ENCODE results near the gene SPATA22. TPM values are rescaled to one million over a fixed set of nuclear protein-coding genes. Genes with fewer than 3 reads are reported as not detected.

SPATA22 gene
- total and polyA plus RNA-seq, 2 of the 4 experiments (the other 2 are of a cell fraction): 0.18 to 0.29 TPM

DNA sequence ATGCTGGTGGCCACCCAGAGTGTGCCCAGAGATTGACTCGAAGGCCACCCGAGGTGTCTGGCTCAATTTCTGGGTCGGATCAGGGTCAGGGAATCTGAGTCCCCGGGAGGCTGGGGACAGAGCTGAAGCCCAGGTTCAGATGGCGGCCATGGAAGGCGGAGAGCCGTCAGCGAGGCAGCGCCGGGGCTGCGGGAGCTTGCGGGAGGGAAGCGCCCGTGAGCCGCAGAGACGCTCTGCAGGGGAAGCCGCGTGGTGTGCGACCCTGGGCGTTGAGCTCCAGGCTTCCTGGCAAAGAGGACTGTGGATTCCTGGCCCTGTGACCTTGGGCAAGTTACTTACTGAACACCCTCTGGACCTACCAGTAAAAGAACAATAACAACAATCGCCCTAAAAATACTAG lies 518 bp upstream of the SPATA22 start:
- no peak overlapping the region for H2AK5ac ChIP-seq (ENCODE audit: low read depth, low read length)
- H3K79me1 ChIP-seq (ENCODE audit: low read depth in 1 of 2, low read length in 2 of 2): no peaks in the 10 kb centered on the region
- no peak overlapping the region for H3K18ac ChIP-seq (ENCODE audit: low read depth, low read length)
- no peak overlapping the region for H2BK120ac ChIP-seq (ENCODE audit: low read depth, low read length)
- no peak overlapping the region for H4K91ac ChIP-seq (ENCODE audit: insufficient read depth, low read depth, low read length)
- no TSS peak for BruUV-seq (replicated peaks)
- H3K9me3 ChIP-seq (ENCODE audit: control insufficient read depth, insufficient read depth, low read length): peaks cover 3% of the 10 kb centered on the region; the same call in 1 of the 2 replicates
- no peak overlapping the region for H2AK9ac ChIP-seq (replicated peaks; ENCODE audit: low read depth, low read length, poor library complexity)
- no peak overlapping the region for H3K23ac ChIP-seq (ENCODE audit: low read depth, low read length)
- in situ Hi-C loops (cut with MboI; ENCODE audit: low sequenced_read_pairs) (no loop called here), dilution Hi-C loops (cut with HindIII; ENCODE audit: low sequenced_read_pairs, unreplicated experiment) (no loop called here), intact Hi-C loops (cut with micrococcal nuclease) (no loop called here)
- ATAC-seq (ENCODE audit: low read depth) (no peak), DNase-seq (no peak)
- no peak overlapping the region for H3K56ac ChIP-seq (ENCODE audit: extremely low read depth, insufficient read depth, low read length)
- no peak overlapping the region for H4K5ac ChIP-seq (ENCODE audit: low read depth, low read length)
- no peaks in the 10 kb centered on the region for H3K36me3 ChIP-seq (ENCODE audit: control insufficient read depth, insufficient read depth, low read length)
- H2BK20ac ChIP-seq (ENCODE audit: low read depth, low read length): no peak overlapping the region
- TF ChIP-seq, protein P1, sequence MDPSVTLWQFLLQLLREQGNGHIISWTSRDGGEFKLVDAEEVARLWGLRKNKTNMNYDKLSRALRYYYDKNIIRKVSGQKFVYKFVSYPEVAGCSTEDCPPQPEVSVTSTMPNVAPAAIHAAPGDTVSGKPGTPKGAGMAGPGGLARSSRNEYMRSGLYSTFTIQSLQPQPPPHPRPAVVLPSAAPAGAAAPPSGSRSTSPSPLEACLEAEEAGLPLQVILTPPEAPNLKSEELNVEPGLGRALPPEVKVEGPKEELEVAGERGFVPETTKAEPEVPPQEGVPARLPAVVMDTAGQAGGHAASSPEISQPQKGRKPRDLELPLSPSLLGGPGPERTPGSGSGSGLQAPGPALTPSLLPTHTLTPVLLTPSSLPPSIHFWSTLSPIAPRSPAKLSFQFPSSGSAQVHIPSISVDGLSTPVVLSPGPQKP (IDR thresholded peaks at IDR 0.05; ENCODE audit: borderline replicate concordance, low read depth, low read length): no peak
- TF ChIP-seq MXI1 (IDR thresholded peaks at IDR 0.05; ENCODE audit: borderline replicate concordance, low read depth, low read length) (no peak), FOS (IDR thresholded peaks at IDR 0.05; ENCODE audit: low read depth, low read length) (no peak), RFX5 (IDR thresholded peaks at IDR 0.05; ENCODE audit: low read depth, low read length) (no peak)
- TF ChIP-seq, protein P2, sequence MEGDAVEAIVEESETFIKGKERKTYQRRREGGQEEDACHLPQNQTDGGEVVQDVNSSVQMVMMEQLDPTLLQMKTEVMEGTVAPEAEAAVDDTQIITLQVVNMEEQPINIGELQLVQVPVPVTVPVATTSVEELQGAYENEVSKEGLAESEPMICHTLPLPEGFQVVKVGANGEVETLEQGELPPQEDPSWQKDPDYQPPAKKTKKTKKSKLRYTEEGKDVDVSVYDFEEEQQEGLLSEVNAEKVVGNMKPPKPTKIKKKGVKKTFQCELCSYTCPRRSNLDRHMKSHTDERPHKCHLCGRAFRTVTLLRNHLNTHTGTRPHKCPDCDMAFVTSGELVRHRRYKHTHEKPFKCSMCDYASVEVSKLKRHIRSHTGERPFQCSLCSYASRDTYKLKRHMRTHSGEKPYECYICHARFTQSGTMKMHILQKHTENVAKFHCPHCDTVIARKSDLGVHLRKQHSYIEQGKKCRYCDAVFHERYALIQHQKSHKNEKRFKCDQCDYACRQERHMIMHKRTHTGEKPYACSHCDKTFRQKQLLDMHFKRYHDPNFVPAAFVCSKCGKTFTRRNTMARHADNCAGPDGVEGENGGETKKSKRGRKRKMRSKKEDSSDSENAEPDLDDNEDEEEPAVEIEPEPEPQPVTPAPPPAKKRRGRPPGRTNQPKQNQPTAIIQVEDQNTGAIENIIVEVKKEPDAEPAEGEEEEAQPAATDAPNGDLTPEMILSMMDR (conservative IDR thresholded peaks at IDR 0.05; ENCODE audit: low read depth, low read length): no peak
- no peak overlapping the region for H2BK5ac ChIP-seq (ENCODE audit: low read depth, low read length, poor library complexity, severe bottlenecking)
- CTCF ChIA-PET: interaction anchor here (0.6 kb wide), 1 partner anchor 22 kb away, joined by 4 read pairs; no protein-coding TSS in a partner anchor
- H2AFZ ChIP-seq (replicated peaks; ENCODE audit: low read length, poor library complexity): no peak overlapping the region
- no peaks in the 10 kb centered on the region for H3K9me1 ChIP-seq (ENCODE audit: insufficient read depth, low read length)
- POLR2A ChIA-PET (ENCODE audit: unreplicated experiment): no interaction called here
- no peaks in the 10 kb centered on the region for H4K20me1 ChIP-seq (ENCODE audit: insufficient read depth, low read length)
- no peak overlapping the region for H2BK15ac ChIP-seq (ENCODE audit: low read depth, low read length)
- no peak overlapping the region for H4K8ac ChIP-seq (ENCODE audit: low read depth in 2 of 2, low read length in 2 of 2)
- no peak overlapping the region for H3K9ac ChIP-seq (ENCODE audit: low read depth, low read length)
- H3K4me1 ChIP-seq (ENCODE audit: control insufficient read depth, insufficient read depth, low read length): no peaks in the 10 kb centered on the region
- no peak overlapping the region for H3K14ac ChIP-seq (replicated peaks; ENCODE audit: low read depth, low read length)
- no peak overlapping the region for H3K4me3 ChIP-seq (ENCODE audit: insufficient read depth, low read depth, low read length)
- no peak overlapping the region for H3K4ac ChIP-seq (ENCODE audit: low read depth, low read length)
- WGBS, 2 experiments (ENCODE audit: extremely low coverage in 2 of 2, insufficient read length in 1 of 2): 75% methylated on average over 10 of the region's 21 CpGs; no CpG with 5 or more reads in 1 of the 2 experiments
- H3K27me3 ChIP-seq (ENCODE audit: control insufficient read depth, insufficient read depth, low read length): no peaks in the 10 kb centered on the region
- no peak overlapping the region for H3K27ac ChIP-seq (ENCODE audit: insufficient read depth, low read length)
- H3K4me2 ChIP-seq (ENCODE audit: low read depth, low read length): no peak overlapping the region

All from IMR-90 (cell line).